GM19351 (cell line): ENCODE data around the gene HOXC13.

Experiments used
- ATAC-seq: cut with Tn5 transposase; IDR thresholded peaks from one replicate; pipeline ENCODE4 v1.9.1; 2021; ENCODE audit warnings: mild to moderate bottlenecking, moderate library complexity; ENCODE audit not compliant: unreplicated experiment

Gene HOXC13

DNA sequence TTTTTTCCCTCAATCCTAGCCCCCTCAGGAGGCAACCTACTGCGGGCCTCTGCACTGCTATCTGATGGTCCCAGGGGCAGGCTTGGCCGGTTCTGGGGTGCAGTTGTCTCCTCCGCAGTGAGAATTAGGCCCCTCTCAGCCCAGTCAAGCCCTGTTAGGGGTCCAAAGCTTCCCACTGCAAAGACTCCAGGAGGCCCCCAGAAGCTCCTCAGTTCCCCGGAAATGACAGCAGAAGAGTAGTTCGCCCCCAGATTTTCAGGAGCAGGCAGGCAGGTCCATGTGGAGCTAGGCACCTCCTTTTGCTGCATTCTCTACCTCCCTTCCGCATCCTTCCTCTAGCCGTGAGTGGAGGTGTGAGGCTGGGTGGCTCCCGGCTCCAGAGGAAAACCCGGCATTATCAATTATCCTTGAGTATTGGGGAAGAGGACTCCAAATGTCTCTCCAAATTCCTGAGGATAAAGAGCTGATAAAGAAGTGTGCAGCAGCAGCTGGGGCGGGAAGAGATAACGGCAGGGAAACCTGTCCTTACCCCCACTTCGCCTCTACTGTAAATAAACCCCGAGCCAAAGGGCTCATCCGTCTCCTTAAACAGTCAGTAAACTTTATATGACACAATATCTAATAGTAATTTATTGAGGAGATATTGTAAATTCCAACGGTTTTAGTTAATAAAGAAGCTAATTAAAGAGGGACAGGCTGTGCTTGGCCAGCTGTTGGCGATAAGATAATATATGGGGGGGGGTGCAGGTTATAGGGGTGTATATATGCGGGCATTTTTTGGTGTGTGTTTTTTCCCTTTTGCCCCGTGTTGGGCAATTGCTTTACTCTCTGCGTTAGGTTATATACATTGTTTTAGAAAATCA lies 15.4 kb downstream of the HOXC13 start:
- ATAC-seq, result no peak

DNA sequence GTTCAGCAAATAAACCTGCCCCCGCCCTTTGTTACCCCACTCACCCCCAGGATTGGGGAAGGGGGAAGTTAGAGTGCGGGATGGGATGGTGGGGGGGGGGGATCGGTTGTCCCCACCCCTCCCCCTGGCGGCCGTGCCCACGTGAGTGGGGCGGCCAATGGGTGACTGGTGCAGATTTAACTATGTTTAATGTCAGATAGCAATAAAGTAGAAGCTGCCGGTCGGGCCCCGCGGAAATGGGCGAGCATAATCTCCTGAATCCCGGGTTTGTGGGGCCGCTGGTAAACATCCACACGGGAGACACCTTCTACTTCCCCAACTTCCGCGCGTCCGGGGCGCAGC lies 16.0 kb downstream of the HOXC13 start, which contains the start of gene HOXC12:
TSS of gene HOXC12 (plus strand) at position 210 of the 342 bp plus-strand sequence. CDS start at position 237, 27 bp downstream.
- ATAC-seq, result no peak

DNA sequence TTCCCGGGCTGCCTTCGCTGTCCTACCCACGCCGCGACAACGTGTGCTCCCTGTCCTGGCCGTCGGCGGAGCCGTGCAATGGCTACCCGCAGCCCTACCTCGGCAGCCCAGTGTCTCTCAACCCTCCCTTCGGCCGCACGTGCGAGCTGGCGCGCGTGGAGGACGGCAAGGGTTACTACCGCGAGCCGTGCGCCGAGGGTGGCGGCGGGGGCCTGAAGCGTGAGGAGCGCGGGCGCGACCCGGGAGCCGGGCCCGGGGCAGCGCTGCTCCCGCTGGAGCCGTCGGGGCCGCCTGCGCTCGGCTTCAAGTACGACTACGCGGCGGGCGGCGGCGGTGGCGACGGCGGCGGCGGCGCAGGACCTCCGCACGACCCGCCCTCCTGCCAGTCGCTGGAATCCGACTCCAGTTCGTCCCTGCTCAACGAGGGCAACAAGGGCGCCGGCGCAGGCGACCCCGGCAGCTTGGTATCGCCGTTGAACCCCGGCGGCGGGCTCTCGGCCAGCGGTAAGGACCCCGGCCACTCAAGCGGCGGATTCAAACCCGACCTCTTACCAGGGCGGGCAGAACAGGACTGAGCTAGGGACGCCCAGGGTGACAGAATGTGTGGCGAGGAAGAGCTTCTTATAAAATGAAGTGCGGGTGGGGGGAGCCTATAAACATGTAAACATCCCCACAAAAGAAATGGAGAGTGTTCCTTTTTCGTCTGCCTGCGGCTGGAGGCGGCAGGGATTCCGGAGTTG lies 16.6 kb downstream of the HOXC13 start:
- no peak for ATAC-seq

DNA sequence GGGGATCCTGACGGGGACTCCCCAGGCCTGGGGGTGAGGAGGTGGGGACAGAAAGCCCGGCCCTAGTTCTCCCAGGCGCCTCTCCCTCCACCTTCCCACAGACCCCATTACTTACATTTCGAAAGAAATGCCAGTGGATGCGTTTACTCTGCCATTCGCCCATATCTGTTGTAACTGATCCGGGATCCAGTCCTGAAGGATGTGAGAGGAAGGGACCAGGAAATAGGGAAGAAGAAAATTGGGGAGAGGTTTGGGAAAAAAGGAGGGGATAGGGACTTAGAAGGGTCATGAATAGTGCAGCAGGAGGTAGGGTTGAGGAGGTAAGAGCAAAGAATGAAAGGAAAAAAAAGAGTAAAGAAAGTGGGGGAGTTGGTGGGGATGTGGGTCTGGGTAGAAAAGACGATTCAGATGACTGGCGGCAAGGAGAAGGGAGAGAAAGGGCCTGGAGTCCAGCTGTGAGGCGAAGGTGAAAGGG lies 17.2 kb downstream of the HOXC13 start:
- ATAC-seq, result no peak

DNA sequence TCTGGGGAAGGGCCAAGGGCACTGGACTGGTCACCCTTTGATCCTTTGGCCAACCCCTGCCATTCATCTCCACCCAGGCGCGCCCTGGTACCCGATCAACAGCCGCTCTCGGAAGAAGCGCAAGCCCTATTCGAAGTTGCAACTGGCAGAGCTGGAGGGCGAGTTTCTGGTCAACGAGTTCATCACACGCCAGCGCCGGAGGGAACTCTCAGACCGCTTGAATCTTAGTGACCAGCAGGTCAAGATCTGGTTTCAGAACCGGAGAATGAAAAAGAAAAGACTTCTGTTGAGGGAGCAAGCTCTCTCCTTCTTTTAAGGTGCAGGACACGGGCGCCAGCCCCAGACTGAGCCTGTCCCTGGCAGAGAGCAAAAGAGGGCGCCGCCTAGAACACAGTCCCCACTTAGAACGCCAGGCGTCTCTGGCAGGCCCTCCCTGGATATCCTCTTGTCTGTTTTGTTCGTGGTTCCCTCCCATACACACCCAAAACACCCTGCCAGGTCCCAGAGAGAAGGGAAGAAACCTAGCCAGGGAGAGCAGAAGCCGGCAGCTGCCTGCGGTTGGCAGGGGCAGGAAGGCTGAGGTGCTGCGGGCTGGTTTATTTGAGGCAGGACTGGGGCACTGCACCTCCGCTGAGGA lies 17.7 kb downstream of the HOXC13 start:
- no peak for ATAC-seq

DNA sequence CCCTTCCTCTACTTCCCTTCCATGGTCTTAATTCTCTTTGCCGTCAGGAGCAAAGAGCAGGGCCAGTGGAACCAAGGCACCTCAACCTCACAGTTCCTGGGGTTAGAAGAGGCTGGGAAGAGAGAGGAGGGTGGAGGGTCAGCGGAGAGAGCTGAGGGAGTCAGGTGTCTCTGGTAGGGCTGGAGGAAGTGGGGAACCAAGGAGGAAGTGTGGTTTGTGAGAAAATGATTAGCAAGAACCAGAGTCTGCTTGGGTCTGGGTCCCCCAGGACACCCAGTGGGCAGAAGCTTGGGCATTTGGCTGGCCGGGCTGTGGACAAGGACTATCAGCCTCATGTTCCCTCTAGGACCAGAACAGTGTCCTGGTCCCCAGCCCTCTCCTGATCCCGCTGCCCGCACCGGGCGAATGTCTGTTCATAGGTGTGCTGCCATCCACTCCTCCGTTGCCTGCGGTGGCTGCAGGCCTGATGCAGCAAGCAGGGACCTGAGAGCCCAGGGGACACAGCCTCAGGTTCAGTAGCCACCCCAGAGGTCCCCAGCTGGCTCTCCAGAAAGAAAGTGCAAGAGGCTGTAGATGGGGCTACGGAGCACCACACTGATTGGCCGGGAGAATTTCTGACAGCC lies 18.4 kb downstream of the HOXC13 start:
- ATAC-seq, result no peak

DNA sequence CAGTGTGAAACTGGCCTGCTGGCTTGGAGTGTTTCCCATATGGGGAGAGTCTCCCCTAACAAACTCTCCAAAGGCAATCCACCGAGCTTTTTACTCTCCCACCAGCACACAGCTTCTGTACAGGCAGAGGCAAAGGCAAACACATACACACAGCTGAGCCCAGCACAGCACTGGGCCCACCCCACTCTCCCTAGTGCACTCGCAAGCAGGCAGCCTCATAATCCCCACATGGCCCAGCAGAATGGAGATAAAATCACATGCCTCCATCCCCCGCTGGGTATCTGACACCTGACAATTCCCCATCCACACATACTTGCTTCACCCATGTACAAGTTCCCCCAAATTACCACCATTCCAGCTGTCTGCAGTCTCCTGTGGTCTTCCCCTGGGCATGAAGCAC lies 19.5 kb downstream of the HOXC13 start:
- ATAC-seq, result no peak

DNA sequence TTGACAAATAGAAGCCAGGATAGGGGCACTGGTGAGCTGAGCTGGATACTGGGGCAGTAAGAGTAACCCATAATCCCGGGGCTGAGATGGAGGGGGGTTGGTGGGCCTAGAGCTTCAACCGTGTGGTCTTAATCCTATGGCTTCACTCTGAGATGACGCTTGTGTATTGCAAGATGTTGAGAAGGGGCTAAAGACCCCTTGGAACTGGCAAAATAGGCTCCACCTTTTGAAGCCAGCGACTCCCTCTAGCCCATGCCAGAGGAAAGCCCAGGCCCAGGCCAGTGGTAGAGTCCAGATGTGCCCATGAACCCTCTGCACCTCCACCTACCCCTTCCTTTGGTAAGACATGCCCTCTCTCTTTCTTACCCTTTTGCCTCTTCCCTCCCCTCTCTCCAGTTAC lies 20.7 kb downstream of the HOXC13 start:
- ATAC-seq, result no peak

DNA sequence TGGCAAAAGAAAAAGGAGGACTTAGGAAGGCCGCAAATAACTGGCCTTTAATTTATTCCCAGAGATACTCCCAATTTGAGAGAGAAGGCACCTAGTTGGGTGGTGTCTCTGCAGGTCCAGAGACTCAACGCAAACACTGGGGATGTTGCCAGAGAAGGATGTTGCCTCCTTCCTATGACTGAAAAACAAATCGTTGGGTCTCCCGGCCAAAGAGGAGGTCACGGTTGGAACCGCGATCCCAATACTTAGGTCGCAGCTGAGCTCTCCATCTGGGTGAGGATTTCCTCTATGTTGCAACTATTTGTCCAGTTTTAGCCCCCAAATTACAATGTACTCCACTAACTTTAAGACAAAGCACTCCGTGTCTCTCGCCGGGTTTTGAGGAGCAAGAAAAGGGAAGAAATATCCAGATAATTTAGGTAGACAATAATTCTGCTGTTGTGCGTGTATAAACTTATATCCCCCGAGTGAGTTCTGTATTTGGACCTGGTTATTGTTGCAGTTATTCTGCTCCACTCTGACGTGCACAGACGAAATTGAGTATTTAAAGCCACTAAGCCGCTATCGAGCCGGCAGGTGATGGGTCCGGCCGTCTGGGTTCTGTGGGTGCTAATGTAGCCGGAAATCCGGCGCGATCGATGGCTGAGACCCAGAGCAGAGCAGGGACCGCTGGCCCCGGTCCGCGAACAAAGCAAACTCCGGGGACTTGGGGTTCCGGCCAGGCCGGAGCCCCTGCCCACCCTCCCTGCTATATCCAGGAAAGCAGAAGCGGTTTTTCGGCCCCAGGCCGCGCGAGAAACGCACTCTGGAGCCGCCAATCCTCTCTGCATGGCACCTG lies 21.8 kb downstream of the HOXC13 start:
- no peak for ATAC-seq

DNA sequence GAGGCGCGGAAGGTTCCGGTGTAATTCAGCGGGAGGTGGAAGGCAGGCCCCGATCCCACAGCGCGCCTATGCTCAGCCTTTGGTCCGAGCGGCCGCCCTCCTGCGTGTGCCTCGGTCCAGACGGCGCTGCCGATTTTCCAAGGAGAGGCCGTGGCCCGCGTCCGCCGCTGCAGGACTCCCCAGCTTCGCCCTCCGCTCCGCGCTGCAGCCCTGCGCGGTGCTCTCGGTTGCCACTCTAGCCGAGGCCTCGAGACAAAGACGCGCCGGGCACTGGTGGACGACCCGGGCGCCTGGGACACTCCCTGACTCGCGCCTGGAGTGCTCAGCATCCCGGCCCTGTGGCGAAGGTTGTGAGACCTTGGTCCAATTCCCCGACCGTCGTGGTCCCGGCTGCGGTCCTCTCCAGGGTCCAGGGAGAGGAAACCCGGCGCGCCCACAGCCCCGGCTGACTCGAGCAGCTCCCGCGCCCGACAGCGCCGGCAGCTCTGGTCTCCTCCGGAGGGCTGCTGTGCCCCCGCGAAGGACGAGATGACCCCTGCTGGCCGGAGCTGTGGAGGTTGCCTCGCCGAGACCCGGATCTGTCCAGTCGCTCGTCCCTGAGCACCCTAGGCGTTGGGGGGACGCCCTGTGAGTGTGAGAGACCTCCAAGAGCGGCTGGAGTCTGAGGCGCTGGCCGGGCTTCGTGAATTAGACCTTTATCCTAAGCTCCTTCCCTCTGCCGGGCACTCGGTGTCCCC lies 22.6 kb downstream of the HOXC13 start:
- no peak for ATAC-seq

DNA sequence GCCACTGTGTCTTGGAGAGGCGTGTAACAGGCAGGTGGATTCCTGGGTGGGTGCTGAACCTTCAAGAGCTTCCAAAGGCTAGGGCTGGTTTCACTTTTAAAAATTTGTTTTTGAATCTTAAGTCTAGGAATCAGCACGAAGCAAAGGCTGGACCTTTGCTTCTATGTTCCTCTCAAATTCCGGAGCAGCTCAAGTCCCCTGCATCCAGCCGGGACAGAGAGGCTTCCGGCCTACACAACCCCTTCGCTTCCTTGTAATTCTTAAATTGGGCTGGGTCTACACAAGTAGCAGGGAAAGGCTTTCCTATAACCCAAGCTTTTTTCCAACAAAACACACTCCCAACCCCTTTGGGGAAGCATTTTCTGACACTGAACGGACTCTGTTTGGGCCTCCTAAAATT lies 24.4 kb downstream of the HOXC13 start:
- ATAC-seq, result no peak

DNA sequence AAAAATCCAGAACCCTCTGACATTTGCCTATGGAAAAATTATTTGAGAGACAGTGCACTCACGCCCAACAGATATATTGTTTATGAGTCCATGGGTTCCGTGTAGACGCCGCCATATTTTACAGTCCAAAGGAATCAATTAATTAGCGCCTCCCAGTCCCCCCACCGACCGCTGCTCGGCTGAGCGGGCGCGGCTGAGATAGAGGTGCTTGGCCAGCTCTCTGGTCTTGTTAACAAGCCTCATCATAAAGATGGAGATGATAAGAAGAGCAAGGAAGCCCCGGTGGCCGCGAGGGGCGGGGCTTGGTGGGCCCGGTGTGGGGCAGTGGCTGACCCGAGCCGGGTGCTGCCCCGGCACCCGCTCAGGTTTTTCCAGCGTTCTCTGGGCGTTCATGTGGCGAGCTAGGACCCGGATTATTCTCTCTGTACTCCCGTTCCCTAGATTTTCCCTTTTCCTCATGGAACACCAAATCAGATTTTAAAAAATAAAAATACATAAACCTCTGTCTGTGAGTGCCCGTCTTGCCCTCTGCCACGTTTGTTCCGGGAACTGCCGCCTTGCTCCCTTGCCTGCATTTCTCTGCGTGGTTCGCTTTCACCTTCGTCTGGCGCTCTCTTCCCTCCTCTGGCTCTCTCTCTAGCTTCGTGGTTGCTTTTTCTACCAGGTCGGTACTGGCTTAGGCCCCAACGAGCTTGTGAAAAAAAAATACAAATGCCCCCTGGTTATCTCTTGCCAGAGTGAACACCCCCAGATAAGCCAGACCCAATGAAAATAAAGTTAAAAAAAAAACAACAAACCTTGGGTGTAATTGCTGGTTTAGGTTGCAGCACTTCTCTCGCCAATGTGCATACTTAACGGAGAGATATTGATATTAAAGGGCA lies 25.0 kb downstream of the HOXC13 start:
- ATAC-seq, result no peak

DNA sequence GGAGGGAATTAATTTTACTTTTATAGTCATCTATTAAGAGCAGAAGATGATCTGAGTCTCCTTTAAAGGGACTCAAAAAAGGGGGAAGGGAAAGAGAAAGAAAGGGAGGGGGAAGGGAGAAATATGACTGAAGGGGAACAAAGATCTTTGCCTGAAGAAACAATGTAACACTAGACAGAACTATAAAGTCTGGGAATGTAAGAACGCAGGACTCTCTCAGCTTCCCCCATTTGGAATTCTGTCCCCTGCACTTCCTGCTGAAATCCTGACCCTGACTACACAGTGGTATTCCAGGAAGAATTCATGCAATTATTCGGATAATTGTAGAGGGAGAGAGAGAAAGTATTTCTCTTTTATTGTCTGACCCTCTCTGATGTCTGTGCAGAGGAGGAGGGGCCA lies 25.7 kb downstream of the HOXC13 start:
- no peak for ATAC-seq

DNA sequence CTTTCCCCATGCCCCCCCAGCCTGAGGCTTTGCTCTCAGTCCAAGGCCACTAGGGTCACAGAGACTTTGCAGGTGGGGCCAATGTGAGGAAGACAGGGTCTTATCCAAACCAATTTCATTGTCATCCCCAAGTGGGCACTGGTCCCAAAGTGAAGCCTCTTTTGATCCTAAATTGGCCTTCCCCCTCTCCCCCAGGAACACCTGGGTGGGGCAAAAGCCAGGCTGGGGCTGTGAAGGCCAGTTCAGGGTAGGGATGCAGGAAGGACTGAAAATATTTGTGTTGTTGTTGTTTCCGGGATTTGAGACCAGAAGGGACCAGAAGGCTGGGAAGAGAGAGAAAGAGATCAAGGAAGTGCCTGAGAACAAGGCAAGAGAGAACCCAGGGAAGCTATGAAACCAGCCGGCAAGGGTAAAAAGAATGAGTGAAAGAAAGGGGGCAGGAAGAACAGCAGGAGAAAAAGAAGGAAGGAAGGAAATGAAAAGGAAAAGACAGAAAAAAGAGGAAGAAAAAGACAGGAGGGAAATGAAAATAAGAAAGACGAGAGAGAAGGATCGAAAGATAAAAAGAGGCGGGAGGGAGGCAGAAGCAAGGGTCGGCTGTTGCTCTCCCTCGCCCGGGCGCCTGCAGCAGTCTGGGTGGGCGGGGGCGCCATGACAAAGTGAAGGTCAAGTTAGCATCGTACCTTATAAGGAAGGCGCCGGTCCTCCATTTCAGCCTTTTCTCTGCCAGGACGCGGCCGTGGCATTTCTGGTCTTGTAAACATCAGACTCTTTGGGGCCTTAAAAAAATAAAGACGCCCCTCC lies 26.9 kb downstream of the HOXC13 start:
- ATAC-seq, result no peak

DNA sequence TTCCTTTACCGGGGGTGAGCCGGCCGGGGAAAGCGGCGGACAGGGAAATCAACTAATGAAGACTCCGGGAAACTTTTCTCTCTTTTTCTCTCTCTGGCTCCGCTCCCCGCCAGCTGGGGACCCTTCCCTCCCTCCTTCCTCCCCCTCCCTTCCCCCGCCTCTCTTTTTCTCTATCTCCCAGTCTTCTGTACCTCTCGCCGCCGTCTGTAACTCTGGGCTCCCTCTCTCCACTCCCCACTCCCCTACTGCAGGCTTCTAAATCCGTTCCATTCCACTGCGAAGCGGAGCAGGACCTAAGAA lies 27.4 kb downstream of the HOXC13 start:
- no peak for ATAC-seq

DNA sequence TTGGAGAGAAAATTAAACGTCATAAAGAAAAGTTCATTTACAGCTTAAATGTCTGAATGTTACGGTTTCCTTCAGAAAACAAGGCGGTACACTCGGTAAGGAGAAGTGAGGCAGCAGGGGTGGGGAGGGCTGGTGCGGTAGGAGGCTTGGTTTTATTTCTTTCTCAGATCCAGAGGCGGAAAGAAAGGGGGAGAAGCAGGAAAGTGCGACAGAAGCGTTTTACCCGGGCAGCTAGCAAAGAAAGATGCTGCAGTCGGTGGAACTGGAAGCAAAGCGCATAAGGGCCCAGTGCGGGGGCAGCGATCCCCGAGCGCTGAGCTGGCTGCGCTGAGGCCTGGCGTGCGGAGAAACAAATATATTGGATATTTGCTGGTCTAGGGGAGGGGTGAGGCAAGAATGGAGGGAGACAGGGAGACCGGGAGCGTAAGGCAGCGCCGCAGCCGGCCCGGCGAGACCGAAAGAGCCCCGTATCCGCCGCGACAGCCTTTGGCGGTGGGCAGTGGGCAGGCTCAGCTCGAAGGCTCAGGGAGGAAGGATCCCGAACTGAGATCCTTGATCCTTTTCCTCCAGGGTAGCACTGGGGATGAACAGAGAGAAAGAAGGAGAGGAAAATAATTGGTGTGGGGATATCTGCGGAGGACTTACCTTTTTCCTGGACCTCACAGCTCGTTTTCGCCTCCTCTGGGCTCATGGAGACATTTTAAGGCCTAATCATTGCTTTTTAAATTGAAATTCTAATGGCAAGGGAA lies 27.9 kb downstream of the HOXC13 start:
- no peak for ATAC-seq

DNA sequence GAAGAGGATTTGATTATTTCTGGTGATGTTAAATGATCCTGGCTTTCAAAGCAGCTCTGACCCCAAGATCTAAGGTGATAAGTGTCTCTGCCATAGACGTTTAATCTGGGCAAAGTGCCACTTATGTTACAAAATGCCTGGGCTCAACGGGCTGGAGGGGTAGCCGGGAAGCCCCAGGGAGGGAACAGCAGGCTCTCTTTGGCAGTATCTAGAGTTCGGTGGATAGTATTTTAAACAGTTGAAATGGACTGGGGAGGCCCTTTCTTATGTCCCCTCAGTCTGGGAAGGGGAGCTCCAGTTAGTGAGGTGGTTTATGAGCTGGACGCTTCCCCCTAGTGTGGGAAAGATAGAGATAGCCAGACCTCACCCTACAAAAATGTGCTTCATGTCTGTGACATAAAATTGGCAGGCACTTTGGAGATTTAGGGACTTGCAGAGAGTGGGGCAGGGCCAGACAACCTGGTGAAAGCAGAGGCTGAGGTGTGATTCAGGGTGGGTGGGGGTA lies 28.8 kb downstream of the HOXC13 start:
- ATAC-seq, result no peak
